HEK293 (cell line): ENCODE results near the gene AK9.

Source experiments
- CTCF ChIA-PET: fragments of 350-600 bp; formaldehyde crosslinking; extraction: SDS; loops from one replicate; lab custom pipeline; 2021; ENCODE audit warnings: antibody characterized with exemption; lab: Yijun Ruan, JAX
- POLR2A ChIA-PET: fragments of 300-600 bp; formaldehyde crosslinking; extraction: SDS; loops from one replicate; lab custom pipeline; 2020; ENCODE audit warnings: antibody characterized with exemption, inconsistent platforms; lab: Yijun Ruan, JAX
- H3K27ac ChIP-seq: fragments of 200-500 bp; sonication (Bioruptor generic); 2 replicates; pipeline ENCODE4 v1.5.1; 2014; ENCODE audit warnings: low read depth, low read length, control low read depth, inconsistent platforms; ENCODE audit errors: extremely low read depth
- H3K36me3 ChIP-seq, 2 experiments: fragments of 200-500 bp in 1 of 2; sonication (Bioruptor generic) in 1 of 2; 1 replicate in 1 of 2; 2 replicates in 1 of 2; pipeline ENCODE4 v1.5.1; 2014 to 2017; ENCODE audit warnings: inconsistent platforms in 2 of 2, low read length in 2 of 2; ENCODE audit not compliant: control insufficient read depth in 2 of 2, insufficient read depth in 1 of 2
- H3K4me1 ChIP-seq: fragments of 200-500 bp; sonication (Bioruptor generic); 2 replicates; pipeline ENCODE4 v1.5.1; 2014; ENCODE audit warnings: mild to moderate bottlenecking, low read length, inconsistent platforms; ENCODE audit not compliant: control insufficient read depth, insufficient read depth
- H3K4me3 ChIP-seq: 2 replicates; pipeline ENCODE4 v1.5.1; 2011; ENCODE audit warnings: low read depth, mild to moderate bottlenecking, control low read depth, low read length, moderate library complexity
- H3K9me3 ChIP-seq: fragments of 200-500 bp; sonication (Bioruptor generic); 2 replicates; pipeline ENCODE4 v1.5.1; 2014; ENCODE audit warnings: low read depth, low read length, inconsistent platforms; ENCODE audit not compliant: control insufficient read depth, insufficient read depth
- MZF1 ChIP-seq: fragments of 450-650 bp; formaldehyde crosslinking; IDR thresholded peaks from 2 replicates; pipeline ENCODE4 v1.5.1; 2017; ENCODE audit warnings: missing biosample characterization, missing genetic modification characterization, borderline replicate concordance
- REPIN1 ChIP-seq: fragments of 450-650 bp; formaldehyde crosslinking; IDR thresholded peaks from 2 replicates; pipeline ENCODE4 v1.5.1; 2017; ENCODE audit warnings: missing biosample characterization, missing genetic modification characterization, low read depth
- SCRT2 ChIP-seq: fragments of 450-650 bp; formaldehyde crosslinking; IDR thresholded peaks from 2 replicates; pipeline ENCODE4 v1.5.1; 2016; ENCODE audit warnings: missing biosample characterization, missing genetic modification characterization
- SP2 ChIP-seq: fragments of 450-650 bp; formaldehyde crosslinking; IDR thresholded peaks from 2 replicates; pipeline ENCODE4 v1.5.1; 2016; ENCODE audit warnings: missing biosample characterization, missing genetic modification characterization
- TCF7L2 ChIP-seq: IDR thresholded peaks from 2 replicates; pipeline ENCODE4 v1.6.1; 2011; ENCODE audit warnings: low read depth, mild to moderate bottlenecking, inconsistent platforms, low read length, moderate library complexity, borderline replicate concordance
- TRIM28 ChIP-seq: IDR thresholded peaks from 2 replicates; pipeline ENCODE4 v1.6.1; 2011; ENCODE audit warnings: low read length, control low read depth, borderline replicate concordance
- ZNF133 ChIP-seq: fragments of 450-650 bp; formaldehyde crosslinking; IDR thresholded peaks from 2 replicates; pipeline ENCODE4 v1.5.1; 2016; ENCODE audit warnings: missing biosample characterization, missing genetic modification characterization
- ZNF23 ChIP-seq: fragments of 450-650 bp; formaldehyde crosslinking; IDR thresholded peaks from 2 replicates; pipeline ENCODE4 v1.5.1; 2016; ENCODE audit warnings: missing biosample characterization, missing genetic modification characterization, borderline replicate concordance
- ZNF433 ChIP-seq: fragments of 450-650 bp; formaldehyde crosslinking; IDR thresholded peaks from 2 replicates; pipeline ENCODE4 v1.5.1; 2016; ENCODE audit warnings: missing biosample characterization, missing genetic modification characterization, low read depth
- ZNF473 ChIP-seq: fragments of 450-650 bp; formaldehyde crosslinking; IDR thresholded peaks from 2 replicates; pipeline ENCODE4 v1.5.1; 2017; ENCODE audit warnings: missing biosample characterization, missing genetic modification characterization
- ZNF510 ChIP-seq: fragments of 450-650 bp; formaldehyde crosslinking; IDR thresholded peaks from 2 replicates; pipeline ENCODE4 v1.5.1; 2018; ENCODE audit warnings: mild to moderate bottlenecking, missing genetic modification characterization, missing biosample characterization; ENCODE audit not compliant: insufficient replicate concordance
- ZNF596 ChIP-seq: fragments of 450-650 bp; IDR thresholded peaks from 2 replicates; pipeline ENCODE4 v1.5.0; 2018; ENCODE audit warnings: missing biosample characterization, mild to moderate bottlenecking, missing genetic modification characterization, moderate library complexity
- ZNF701 ChIP-seq: fragments of 450-650 bp; formaldehyde crosslinking; IDR thresholded peaks from 2 replicates; pipeline ENCODE4 v1.5.1; 2016; ENCODE audit warnings: missing biosample characterization, missing genetic modification characterization
- ZNF776 ChIP-seq: fragments of 450-650 bp; formaldehyde crosslinking; IDR thresholded peaks from 2 replicates; pipeline ENCODE4 v1.5.0; 2017; ENCODE audit warnings: missing biosample characterization, missing genetic modification characterization, borderline replicate concordance
- ZNF785 ChIP-seq: fragments of 450-650 bp; formaldehyde crosslinking; IDR thresholded peaks from 2 replicates; pipeline ENCODE4 v1.5.1; 2016; ENCODE audit warnings: missing biosample characterization, missing genetic modification characterization
- TF ChIP-seq, protein P1 (sequence below): fragments of 450-650 bp; formaldehyde crosslinking; IDR thresholded peaks from 2 replicates; pipeline ENCODE4 v1.5.1; 2016; ENCODE audit warnings: missing biosample characterization, missing genetic modification characterization

Gene AK9

DNA sequence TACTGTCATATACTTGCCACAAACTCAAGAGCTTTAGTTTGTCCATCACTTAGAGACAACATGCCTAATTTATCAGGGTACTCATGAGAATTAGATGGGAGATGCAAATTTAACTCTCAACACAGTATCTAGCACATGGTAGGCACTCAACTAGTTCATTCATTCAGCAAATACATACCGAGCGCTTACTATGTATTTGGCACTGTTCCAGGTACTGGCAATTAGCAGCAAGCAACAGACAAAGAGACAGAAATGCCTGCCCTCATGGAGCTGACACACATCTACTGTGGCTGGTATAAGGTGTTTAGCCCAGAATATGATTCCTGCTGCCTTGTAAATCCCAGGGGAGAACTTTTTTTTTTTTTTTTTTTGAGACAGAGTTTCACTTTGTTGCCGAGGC is 240.2 kb downstream of the AK9 start:
- Histone ChIP-seq H3K36me3 (peaks cover 0 to 38% of the 10 kb centered on the region in 2 experiments; a peak in 1 of 3 replicates), H3K4me1 (no peaks in the 10 kb centered on the region), H3K9me3 (no peaks in the 10 kb centered on the region), H3K4me3 (no peak overlapping the region), H3K27ac (no peak overlapping the region)
- ChIA-PET CTCF (interaction anchor here (0.6 to 0.7 kb wide), 2 partner anchors 10 to 34 kb away, joined by 3 to 4 read pairs; partner anchors contain the start of genes PPIL6 and SMPD2), POLR2A (interaction anchor here (0.7 to 2.8 kb wide), 2 partner anchors 10 to 134 kb away, joined by 5 to 17 read pairs; partner anchors contain the start of genes PPIL6 and SMPD2)
- 0 out of 2 replicates have a peak, but pooled peaks have one; percentile 15 for TF ChIP-seq TRIM28
- TF ChIP-seq ZNF785 (tag by site-specific recombination), result no peak

DNA sequence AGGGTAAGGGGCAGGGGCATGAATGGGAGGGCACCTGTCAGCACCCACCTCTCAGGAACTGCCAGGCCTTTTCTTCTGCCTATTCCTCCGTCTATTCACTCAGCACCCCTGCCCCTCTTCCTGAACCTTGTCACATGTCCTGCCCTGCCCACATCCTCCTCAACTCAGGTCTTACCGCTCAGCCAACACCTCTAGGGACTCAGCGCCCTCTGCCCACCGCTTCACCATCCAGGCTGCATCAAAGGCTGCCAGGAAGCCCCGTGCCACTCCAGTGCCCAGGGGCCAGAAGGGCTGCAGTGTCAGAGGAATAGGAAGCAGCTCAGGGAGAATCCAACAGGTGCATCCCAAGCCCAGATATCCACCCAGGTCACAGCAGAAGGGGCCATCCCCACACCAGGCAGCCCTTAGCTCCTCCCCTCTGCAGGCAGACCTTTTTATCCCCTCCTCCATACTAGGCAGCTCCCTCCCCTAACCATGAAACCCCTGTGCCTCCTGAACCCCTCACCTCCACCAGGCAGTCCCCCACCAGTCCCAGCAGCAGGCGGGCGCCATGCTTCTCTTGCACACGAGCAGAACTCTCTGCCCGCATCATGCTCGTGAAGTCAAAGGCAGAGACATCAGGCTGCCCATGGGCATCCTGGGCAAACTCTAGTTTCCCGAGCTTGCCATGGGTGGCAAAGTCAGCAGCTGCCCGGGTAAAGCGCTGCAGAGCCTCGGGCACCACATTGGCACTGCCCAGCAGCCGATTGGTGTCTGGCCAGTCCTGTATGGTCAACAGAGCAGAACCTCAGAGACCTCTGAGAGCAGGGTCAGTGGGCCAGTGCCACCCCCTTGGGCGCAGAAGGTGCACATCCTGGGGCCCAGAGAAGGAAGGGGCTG is 241.0 kb downstream of the AK9 start:
- no peaks in the 10 kb centered on the region for H3K4me1 ChIP-seq
- TF ChIP-seq ZNF133 (tag by site-specific recombination), result no peak
- TF ChIP-seq SCRT2 (tag by site-specific recombination), result peak; percentile 83
- TF ChIP-seq, protein P1, sequence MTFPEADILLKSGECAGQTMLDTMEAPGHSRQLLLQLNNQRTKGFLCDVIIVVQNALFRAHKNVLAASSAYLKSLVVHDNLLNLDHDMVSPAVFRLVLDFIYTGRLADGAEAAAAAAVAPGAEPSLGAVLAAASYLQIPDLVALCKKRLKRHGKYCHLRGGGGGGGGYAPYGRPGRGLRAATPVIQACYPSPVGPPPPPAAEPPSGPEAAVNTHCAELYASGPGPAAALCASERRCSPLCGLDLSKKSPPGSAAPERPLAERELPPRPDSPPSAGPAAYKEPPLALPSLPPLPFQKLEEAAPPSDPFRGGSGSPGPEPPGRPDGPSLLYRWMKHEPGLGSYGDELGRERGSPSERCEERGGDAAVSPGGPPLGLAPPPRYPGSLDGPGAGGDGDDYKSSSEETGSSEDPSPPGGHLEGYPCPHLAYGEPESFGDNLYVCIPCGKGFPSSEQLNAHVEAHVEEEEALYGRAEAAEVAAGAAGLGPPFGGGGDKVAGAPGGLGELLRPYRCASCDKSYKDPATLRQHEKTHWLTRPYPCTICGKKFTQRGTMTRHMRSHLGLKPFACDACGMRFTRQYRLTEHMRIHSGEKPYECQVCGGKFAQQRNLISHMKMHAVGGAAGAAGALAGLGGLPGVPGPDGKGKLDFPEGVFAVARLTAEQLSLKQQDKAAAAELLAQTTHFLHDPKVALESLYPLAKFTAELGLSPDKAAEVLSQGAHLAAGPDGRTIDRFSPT (tag by site-specific recombination), result peak; percentile 63
- TF ChIP-seq, all 188 proteins: peak for 2
- Histone ChIP-seq H3K9me3 (no peaks in the 10 kb centered on the region), H3K36me3 (peaks cover 0 to 46% of the 10 kb centered on the region in 2 experiments; a peak in 1 of 3 replicates), H3K27ac (no peak overlapping the region), H3K4me3 (no peak overlapping the region)
- ChIA-PET CTCF (interaction anchor here (0.6 to 1.0 kb wide), 5 partner anchors 9 to 1470 kb away, joined by 3 to 4 read pairs (median 3); partner anchors contain the start of genes PPIL6 and SMPD2), POLR2A (interaction anchor here (0.6 to 2.8 kb wide), 4 partner anchors 9 to 101 kb away, joined by 5 to 17 read pairs (median 6); partner anchors contain the start of genes PPIL6 and SMPD2)

DNA sequence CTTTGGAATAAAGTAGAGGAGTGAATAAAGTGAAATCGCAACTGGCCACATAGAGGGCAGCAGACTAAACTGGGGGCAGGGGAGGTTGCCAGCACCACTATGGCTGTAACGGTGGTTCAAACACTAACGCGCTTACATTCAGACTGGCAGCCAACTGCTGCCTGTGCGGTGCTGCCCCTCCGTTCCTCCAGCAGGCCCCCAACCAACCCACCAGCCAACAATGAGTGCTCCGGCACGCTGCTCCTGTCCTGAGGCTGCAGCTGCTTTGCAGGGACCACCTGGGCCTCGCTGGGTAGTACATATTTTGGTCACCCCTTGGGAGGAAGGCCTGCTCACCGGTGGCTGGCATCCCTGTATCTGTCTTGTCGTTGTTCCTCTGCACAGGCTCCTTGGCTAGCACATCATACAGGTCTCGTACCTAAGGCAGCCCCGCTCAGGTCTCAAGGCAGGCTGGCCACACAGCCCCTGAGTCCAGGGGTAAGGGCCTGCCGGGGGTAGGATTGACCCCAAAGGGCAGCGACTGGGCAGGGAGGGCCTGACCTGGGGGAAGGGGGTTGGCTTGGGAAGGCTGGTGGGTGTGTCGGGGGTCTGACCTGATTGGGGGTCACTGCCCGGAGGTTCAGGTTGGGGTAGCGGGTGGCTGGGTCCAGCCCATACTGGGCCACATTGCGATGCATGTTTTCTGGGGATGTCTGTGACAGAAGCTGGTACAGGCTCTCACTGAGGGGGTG is 241.8 kb downstream of the AK9 start:
- POLR2A ChIA-PET, result interaction anchor here (0.6 to 2.8 kb wide), 5 partner anchors 8 to 100 kb away, joined by 3 to 17 read pairs (median 5); partner anchors contain the start of genes PPIL6 and SMPD2
- H3K4me1 ChIP-seq, result no peaks in the 10 kb centered on the region
- TF ChIP-seq TCF7L2, result no peak
- TF ChIP-seq ZNF596 (tag by site-specific recombination), result no peak
- no peak for TF ChIP-seq MZF1 (tag by site-specific recombination)
- TF ChIP-seq SP2, result no peak
- TF ChIP-seq ZNF701 (tag by site-specific recombination), result no peak
- TF ChIP-seq ZNF23, result no peak
- no peak for TF ChIP-seq TRIM28
- TF ChIP-seq ZNF776 (tag by site-specific recombination), result no peak
- no peak for TF ChIP-seq ZNF510 (tag by site-specific recombination)
- no peak for TF ChIP-seq ZNF473 (tag by site-specific recombination)
- TF ChIP-seq ZNF433 (tag by site-specific recombination), result no peak
- TF ChIP-seq REPIN1, result no peak
- TF ChIP-seq, all 188 proteins: peak for 0
- no peak overlapping the region for H3K27ac ChIP-seq
- no peaks in the 10 kb centered on the region for H3K9me3 ChIP-seq
- CTCF ChIA-PET, result interaction anchor here (0.6 to 1.0 kb wide), 5 partner anchors 7 to 1469 kb away, joined by 3 to 4 read pairs (median 3); partner anchors contain the start of genes PPIL6 and SMPD2
- H3K4me3 ChIP-seq, result no peak overlapping the region
- H3K36me3 ChIP-seq, result peaks cover 0 to 54% of the 10 kb centered on the region in 2 experiments; a peak in 1 of 3 replicates
